ENCODE data around the gene FAM20C. TPM values are rescaled to one million over a fixed set of nuclear protein-coding genes. Genes with fewer than 3 reads are reported as not detected.

FAM20C gene
- total RNA-seq, 1 donor from 2014 or later: 10.0 TPM

DNA sequence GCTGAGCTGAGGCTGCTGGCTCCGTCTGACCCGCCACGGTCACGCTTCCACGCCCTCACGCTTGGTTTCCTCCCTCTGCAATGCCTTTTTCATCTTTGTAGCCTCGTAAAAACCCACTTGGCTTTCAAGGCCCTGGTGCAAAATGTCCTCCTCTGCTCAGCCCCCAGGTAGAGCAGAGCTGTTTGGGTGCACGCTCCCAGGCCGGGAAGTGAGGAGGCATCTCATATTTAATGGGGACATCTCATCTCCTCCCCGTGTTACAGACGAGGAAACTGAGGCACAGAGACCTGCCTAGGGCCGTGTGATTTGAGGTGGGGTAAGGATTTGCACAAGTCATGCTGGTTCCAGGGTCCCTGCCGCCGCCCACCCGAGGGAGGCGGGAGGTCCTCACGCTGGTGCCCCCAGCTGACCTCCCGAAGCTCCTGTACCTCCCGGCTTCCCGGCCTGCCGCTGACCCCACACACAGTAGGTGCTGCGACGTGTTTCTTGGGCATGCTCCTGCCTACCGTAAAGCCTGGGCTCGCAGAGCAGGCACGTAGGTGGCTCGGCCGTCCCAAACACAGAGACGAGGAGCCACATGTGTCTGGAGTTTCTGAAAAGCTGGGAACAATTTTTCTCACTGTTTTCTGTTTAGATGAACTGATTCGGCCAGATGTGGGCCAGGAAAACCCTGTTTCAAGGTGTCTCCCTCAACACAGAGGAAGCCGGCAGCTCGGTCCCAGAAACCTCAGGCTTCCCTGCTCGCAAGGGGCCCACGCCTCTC is 109.1 kb downstream of the FAM20C start:
- H3K4me1 Mint-ChIP-seq (ENCODE audit: low read depth, unreplicated experiment): no peaks in the 10 kb centered on the region
- Histone ChIP-seq H3K27me3 (ENCODE audit: insufficient read depth, low read length) (no peaks in the 10 kb centered on the region), H3K9me3 (ENCODE audit: insufficient read depth, low read depth, low read length) (no peaks in the 10 kb centered on the region), H2AFZ (ENCODE audit: low read depth, low read length) (no peak overlapping the region), H3K4me2 (ENCODE audit: low read length) (no peak overlapping the region), H4K20me1 (ENCODE audit: insufficient read depth, low read length) (no peaks in the 10 kb centered on the region), H3K4me1 (ENCODE audit: insufficient read depth, low read length) (no peaks in the 10 kb centered on the region), H3K27ac (ENCODE audit: low read depth, low read length) (no peak overlapping the region), H3K9ac (ENCODE audit: low read length) (no peak overlapping the region), H3K4me3 (ENCODE audit: insufficient read depth, low read depth, low read length) (no peak overlapping the region), H3K79me2 (ENCODE audit: insufficient read depth, low read length) (no peaks in the 10 kb centered on the region), H3K36me3 (ENCODE audit: insufficient read depth, low read length) (no peaks in the 10 kb centered on the region)
- TF ChIP-seq EZH2 (IDR thresholded peaks at IDR 0.05; ENCODE audit: insufficient read depth, low read length): no peak
- H3K27ac Mint-ChIP-seq (ENCODE audit: unreplicated experiment): no peak overlapping the region
- no peak for DNase-seq (ENCODE audit: low read depth)
- no peak for FAIRE-seq
- peaks cover 27% of the 10 kb centered on the region for H3K27me3 Mint-ChIP-seq (ENCODE audit: low read depth, unreplicated experiment)
- peaks cover 6% of the 10 kb centered on the region for H3K9me3 Mint-ChIP-seq (ENCODE audit: unreplicated experiment)
- no peak overlapping the region for H3K4me3 Mint-ChIP-seq (ENCODE audit: unreplicated experiment)
- no peaks in the 10 kb centered on the region for H3K36me3 Mint-ChIP-seq (ENCODE audit: low read depth, unreplicated experiment)

GRCh38 chr7:302054-302992 is 110.0 kb downstream of the FAM20C start:
- Mint-ChIP-seq H3K36me3 (ENCODE audit: low read depth, unreplicated experiment) (no peaks in the 10 kb centered on the region), H3K9me3 (ENCODE audit: unreplicated experiment) (peaks cover 6% of the 10 kb centered on the region), H3K4me3 (ENCODE audit: unreplicated experiment) (no peak overlapping the region), H3K4me1 (ENCODE audit: low read depth, unreplicated experiment) (no peaks in the 10 kb centered on the region), H3K27me3 (ENCODE audit: low read depth, unreplicated experiment) (peaks cover 27% of the 10 kb centered on the region), H3K27ac (ENCODE audit: unreplicated experiment) (no peak overlapping the region)
- DNase-seq (ENCODE audit: low read depth) (no peak), FAIRE-seq (no peak)
- H2AFZ ChIP-seq (ENCODE audit: low read depth, low read length): no peak overlapping the region
- H3K27me3 ChIP-seq (ENCODE audit: insufficient read depth, low read length): no peaks in the 10 kb centered on the region
- no peaks in the 10 kb centered on the region for H4K20me1 ChIP-seq (ENCODE audit: insufficient read depth, low read length)
- no peak overlapping the region for H3K9ac ChIP-seq (ENCODE audit: low read length)
- no peaks in the 10 kb centered on the region for H3K9me3 ChIP-seq (ENCODE audit: insufficient read depth, low read depth, low read length)
- H3K27ac ChIP-seq (ENCODE audit: low read depth, low read length): no peak overlapping the region
- no peak overlapping the region for H3K4me3 ChIP-seq (ENCODE audit: insufficient read depth, low read depth, low read length)
- TF ChIP-seq CTCF (IDR thresholded peaks at IDR 0.05; ENCODE audit: insufficient read depth, low read depth, low read length): no peak
- TF ChIP-seq EZH2 (IDR thresholded peaks at IDR 0.05; ENCODE audit: insufficient read depth, low read length): no peak
- H3K4me1 ChIP-seq (ENCODE audit: insufficient read depth, low read length): no peaks in the 10 kb centered on the region
- H3K36me3 ChIP-seq (ENCODE audit: insufficient read depth, low read length): no peaks in the 10 kb centered on the region
- H3K4me2 ChIP-seq (ENCODE audit: low read length): no peak overlapping the region
- no peaks in the 10 kb centered on the region for H3K79me2 ChIP-seq (ENCODE audit: insufficient read depth, low read length)

- Histone ChIP-seq H3K79me2 (ENCODE audit: insufficient read depth, low read length) (no peaks in the 10 kb centered on the region), H3K27ac (ENCODE audit: low read depth, low read length) (no peak overlapping the region), H3K4me1 (ENCODE audit: insufficient read depth, low read length) (no peaks in the 10 kb centered on the region), H3K27me3 (ENCODE audit: insufficient read depth, low read length) (no peaks in the 10 kb centered on the region), H3K4me2 (ENCODE audit: low read length) (no peak overlapping the region), H2AFZ (ENCODE audit: low read depth, low read length) (no peak overlapping the region), H3K36me3 (ENCODE audit: insufficient read depth, low read length) (no peaks in the 10 kb centered on the region), H3K9me3 (ENCODE audit: insufficient read depth, low read depth, low read length) (no peaks in the 10 kb centered on the region), H3K4me3 (ENCODE audit: insufficient read depth, low read depth, low read length) (no peak overlapping the region), H4K20me1 (ENCODE audit: insufficient read depth, low read length) (no peaks in the 10 kb centered on the region), H3K9ac (ENCODE audit: low read length) (no peak overlapping the region)
- Mint-ChIP-seq H3K9me3 (ENCODE audit: unreplicated experiment) (peaks cover 8% of the 10 kb centered on the region), H3K4me1 (ENCODE audit: low read depth, unreplicated experiment) (no peaks in the 10 kb centered on the region), H3K4me3 (ENCODE audit: unreplicated experiment) (no peak overlapping the region), H3K27me3 (ENCODE audit: low read depth, unreplicated experiment) (peaks cover 27% of the 10 kb centered on the region), H3K27ac (ENCODE audit: unreplicated experiment) (no peak overlapping the region), H3K36me3 (ENCODE audit: low read depth, unreplicated experiment) (no peaks in the 10 kb centered on the region)
- TF ChIP-seq EZH2 (IDR thresholded peaks at IDR 0.05; ENCODE audit: insufficient read depth, low read length) (no peak), CTCF (IDR thresholded peaks at IDR 0.05; ENCODE audit: insufficient read depth, low read depth, low read length) (no peak)
- DNase-seq (ENCODE audit: low read depth) (no peak), FAIRE-seq (no peak)
Observed at GRCh38 chr7:303425-303824, 111.1 kb downstream of the FAM20C start.

All from astrocyte (in vitro differentiated cells and primary cell).